ENCODE data around the gene DFFB. TPM values are rescaled to one million over a fixed set of nuclear protein-coding genes. Genes with fewer than 3 reads are reported as not detected.

Gene DFFB
- total and polyA plus RNA-seq, 2 of the 4 experiments (the other 2 are of a cell fraction) = 6.5 to 7.3 TPM

DNA sequence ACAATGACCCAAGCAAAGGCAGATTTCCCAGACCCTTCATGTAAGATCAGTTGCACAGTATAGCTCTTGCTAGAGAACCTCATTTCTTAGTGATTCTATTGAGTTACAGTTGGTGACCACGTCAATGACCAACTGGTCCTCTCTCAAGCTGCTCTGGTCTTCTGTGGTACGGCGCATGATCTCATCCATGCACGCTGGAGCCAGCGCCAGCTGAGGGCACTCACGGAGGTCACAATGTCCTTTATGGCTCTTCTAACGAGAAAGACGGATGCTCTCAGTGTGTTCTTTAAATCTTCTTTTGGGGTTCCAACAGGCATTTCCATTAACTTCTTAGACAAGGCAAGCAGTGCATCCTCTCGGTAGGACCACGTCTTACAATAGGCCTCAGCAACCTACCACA, 22.6 kb upstream of the DFFB start:
- Histone ChIP-seq H2BK20ac (ENCODE audit: low read depth, low read length) (no peak overlapping the region), H3K56ac (ENCODE audit: extremely low read depth, insufficient read depth, low read length) (no peak overlapping the region), H3K9ac (ENCODE audit: low read depth, low read length) (no peak overlapping the region), H3K4ac (ENCODE audit: low read depth, low read length) (no peak overlapping the region), H3K79me1 (ENCODE audit: low read depth in 1 of 2, low read length in 2 of 2) (no peaks in the 10 kb centered on the region), H3K23ac (ENCODE audit: low read depth, low read length) (no peak overlapping the region), H3K4me3 (ENCODE audit: insufficient read depth, low read depth, low read length) (no peak overlapping the region), H4K5ac (ENCODE audit: low read depth, low read length) (no peak overlapping the region), H3K4me1 (ENCODE audit: control insufficient read depth, insufficient read depth, low read length) (no peaks in the 10 kb centered on the region), H3K9me1 (ENCODE audit: insufficient read depth, low read length) (no peaks in the 10 kb centered on the region), H2AFZ (replicated peaks; ENCODE audit: low read length, poor library complexity) (no peak overlapping the region), H2AK5ac (ENCODE audit: low read depth, low read length) (no peak overlapping the region), H4K20me1 (ENCODE audit: insufficient read depth, low read length) (no peaks in the 10 kb centered on the region), H3K4me2 (ENCODE audit: low read depth, low read length) (no peak overlapping the region), H3K36me3 (ENCODE audit: control insufficient read depth, insufficient read depth, low read length) (peaks cover 46% of the 10 kb centered on the region), H3K9me3 (ENCODE audit: control insufficient read depth, insufficient read depth, low read length) (peaks cover 5% of the 10 kb centered on the region), H3K27ac (ENCODE audit: insufficient read depth, low read length) (no peak overlapping the region), H2BK5ac (ENCODE audit: low read depth, low read length, poor library complexity, severe bottlenecking) (no peak overlapping the region), H3K27me3 (ENCODE audit: control insufficient read depth, insufficient read depth, low read length) (no peaks in the 10 kb centered on the region), H3K18ac (ENCODE audit: low read depth, low read length) (no peak overlapping the region), H4K8ac (ENCODE audit: low read depth in 2 of 2, low read length in 2 of 2) (no peak overlapping the region), H2BK120ac (ENCODE audit: low read depth, low read length) (no peak overlapping the region), H2BK15ac (ENCODE audit: low read depth, low read length) (no peak overlapping the region), H4K91ac (ENCODE audit: insufficient read depth, low read depth, low read length) (no peak overlapping the region), H2AK9ac (replicated peaks; ENCODE audit: low read depth, low read length, poor library complexity) (no peak overlapping the region), H3K14ac (replicated peaks; ENCODE audit: low read depth, low read length) (no peak overlapping the region)
- TF ChIP-seq POLR2A (IDR thresholded peaks at IDR 0.05; ENCODE audit: low read depth, low read length) = no peak
- TF ChIP-seq CEBPB (IDR thresholded peaks at IDR 0.05; ENCODE audit: low read depth, low read length) = no peak
- TF ChIP-seq MXI1 (IDR thresholded peaks at IDR 0.05; ENCODE audit: borderline replicate concordance, low read depth, low read length) = no peak
- no peak for TF ChIP-seq RFX5 (IDR thresholded peaks at IDR 0.05; ENCODE audit: low read depth, low read length)
- TF ChIP-seq, protein P1, sequence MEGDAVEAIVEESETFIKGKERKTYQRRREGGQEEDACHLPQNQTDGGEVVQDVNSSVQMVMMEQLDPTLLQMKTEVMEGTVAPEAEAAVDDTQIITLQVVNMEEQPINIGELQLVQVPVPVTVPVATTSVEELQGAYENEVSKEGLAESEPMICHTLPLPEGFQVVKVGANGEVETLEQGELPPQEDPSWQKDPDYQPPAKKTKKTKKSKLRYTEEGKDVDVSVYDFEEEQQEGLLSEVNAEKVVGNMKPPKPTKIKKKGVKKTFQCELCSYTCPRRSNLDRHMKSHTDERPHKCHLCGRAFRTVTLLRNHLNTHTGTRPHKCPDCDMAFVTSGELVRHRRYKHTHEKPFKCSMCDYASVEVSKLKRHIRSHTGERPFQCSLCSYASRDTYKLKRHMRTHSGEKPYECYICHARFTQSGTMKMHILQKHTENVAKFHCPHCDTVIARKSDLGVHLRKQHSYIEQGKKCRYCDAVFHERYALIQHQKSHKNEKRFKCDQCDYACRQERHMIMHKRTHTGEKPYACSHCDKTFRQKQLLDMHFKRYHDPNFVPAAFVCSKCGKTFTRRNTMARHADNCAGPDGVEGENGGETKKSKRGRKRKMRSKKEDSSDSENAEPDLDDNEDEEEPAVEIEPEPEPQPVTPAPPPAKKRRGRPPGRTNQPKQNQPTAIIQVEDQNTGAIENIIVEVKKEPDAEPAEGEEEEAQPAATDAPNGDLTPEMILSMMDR (conservative IDR thresholded peaks at IDR 0.05; ENCODE audit: low read depth, low read length) = no peak
- TF ChIP-seq RCOR1 (IDR thresholded peaks at IDR 0.05; ENCODE audit: insufficient replicate concordance, low read length) = no peak
- TF ChIP-seq FOS (IDR thresholded peaks at IDR 0.05; ENCODE audit: low read depth, low read length) = no peak
- TF ChIP-seq MAZ (IDR thresholded peaks at IDR 0.05; ENCODE audit: borderline replicate concordance, low read depth, low read length) = no peak
- TF ChIP-seq MAFK (IDR thresholded peaks at IDR 0.05; ENCODE audit: low read depth, low read length) = no peak
- TF ChIP-seq CHD1 (IDR thresholded peaks at IDR 0.05; ENCODE audit: low read depth, low read length) = no peak
- BruUV-seq (replicated peaks) = no TSS peak
- WGBS, 2 experiments (ENCODE audit: extremely low coverage in 2 of 2, insufficient read length in 1 of 2) = 96% methylated on average over 8 of the region's 10 CpGs; no CpG with 5 or more reads in 1 of the 2 experiments
- DNase-seq (no peak), ATAC-seq (ENCODE audit: low read depth) (no peak)
- POLR2A ChIA-PET (ENCODE audit: unreplicated experiment) = no interaction called here
- intact Hi-C loops (cut with micrococcal nuclease) (no loop called here), in situ Hi-C loops (cut with MboI; ENCODE audit: low sequenced_read_pairs) (loop anchor here (5.0 kb wide), 1 partner anchor 48 kb away; no protein-coding TSS in a partner anchor), dilution Hi-C loops (cut with HindIII; ENCODE audit: low sequenced_read_pairs, unreplicated experiment) (no loop called here)
- CTCF ChIA-PET = no interaction called here
